T47D (cell line): ENCODE results near the gene PSTPIP1.

Experiments
- DNase-seq, 2 experiments: peaks; one replicate each; pipeline versions ENCODE4 v3.0.0 to v3.0.0-alpha.2; 2011 to 2012; ENCODE audit warnings: low read depth in 1 of 2, low spot score in 1 of 2
- JUND ChIP-seq: IDR thresholded peaks from 2 replicates; pipeline ENCODE4 v1.6.1; 2012; ENCODE audit warnings: low read depth
- in situ Hi-C: cut with HindIII; loops from 2 replicates; pipeline ENCODE4 v1.10.0; 2016; ENCODE audit warnings: low sequenced_read_pairs, low pct_unique_long_range_greater_than_20kb

Gene PSTPIP1

GRCh38 chr15:77042955-77043920 is 48.3 kb downstream of the PSTPIP1 start:
- DNase-seq = no peak
- in situ Hi-C loops = no loop called here
- no peak for TF ChIP-seq JUND

- in situ Hi-C loops = no loop called here
- no peak for TF ChIP-seq JUND
- DNase-seq = no peak
Measured at GRCh38 chr15:77044228-77045042, 49.5 kb downstream of the PSTPIP1 start.

GRCh38 chr15:77045985-77046384 is 51.1 kb downstream of the PSTPIP1 start:
- no peak for DNase-seq
- no peak for TF ChIP-seq JUND
- in situ Hi-C loops = no loop called here

GRCh38 chr15:77046704-77047412 is 51.9 kb downstream of the PSTPIP1 start:
- in situ Hi-C loops = no loop called here
- DNase-seq = no peak
- no peak for TF ChIP-seq JUND

GRCh38 chr15:77048135-77048876 is 53.4 kb downstream of the PSTPIP1 start:
- TF ChIP-seq JUND = no peak
- in situ Hi-C loops = no loop called here
- no peak for DNase-seq

GRCh38 chr15:77052556-77052955 is 57.6 kb downstream of the PSTPIP1 start:
- no peak for DNase-seq
- in situ Hi-C loops = no loop called here
- TF ChIP-seq JUND = no peak

GRCh38 chr15:77053709-77054108 is 58.8 kb downstream of the PSTPIP1 start:
- in situ Hi-C loops = no loop called here
- TF ChIP-seq JUND = no peak
- no peak for DNase-seq

- in situ Hi-C loops = no loop called here
- no peak for TF ChIP-seq JUND
- no peak for DNase-seq
Measured at GRCh38 chr15:77057072-77057471, 62.1 kb downstream of the PSTPIP1 start.

GRCh38 chr15:77057685-77058084 is 62.8 kb downstream of the PSTPIP1 start:
- DNase-seq = no peak
- no peak for TF ChIP-seq JUND

GRCh38 chr15:77058468-77058867 is 63.5 kb downstream of the PSTPIP1 start:
- in situ Hi-C loops = no loop called here
- TF ChIP-seq JUND = no peak

More at GRCh38 chr15:77057685-77058084, 62.8 kb downstream of the PSTPIP1 start:
- in situ Hi-C loops = no loop called here

GRCh38 chr15:77059786-77060361 is 64.9 kb downstream of the PSTPIP1 start:
- no peak for TF ChIP-seq JUND
- in situ Hi-C loops = no loop called here
- DNase-seq = no peak

More at GRCh38 chr15:77058468-77058867, 63.5 kb downstream of the PSTPIP1 start:
- no peak for DNase-seq
